Left ventricle myocardium inferior (tissue), 1 donor: ENCODE measurements around the gene CHAD. TPM values are rescaled to one million over a fixed set of nuclear protein-coding genes. Genes with fewer than 3 reads are reported as not detected.

Experiments
- DNase-seq: peaks from one replicate; pipeline ENCODE4 v3.0.0-alpha.2; 2020
- H3K27ac ChIP-seq: fragments of 200-600 bp; replicated peaks from 2 replicates; pipeline ENCODE4 v1.8.0; 2021
- H3K27me3 ChIP-seq: fragments of 200-600 bp; 2 replicates; pipeline ENCODE4 v1.8.0; 2021; ENCODE audit warnings: low read depth
- H3K36me3 ChIP-seq: fragments of 200-600 bp; 2 replicates; pipeline ENCODE4 v1.8.0; 2021
- H3K4me1 ChIP-seq: fragments of 200-600 bp; 2 replicates; pipeline ENCODE4 v1.8.0; 2021
- H3K4me3 ChIP-seq: fragments of 200-600 bp; 2 replicates; pipeline ENCODE4 v1.8.0; 2021; ENCODE audit warnings: mild to moderate bottlenecking, moderate library complexity
- H3K9me3 ChIP-seq: fragments of 200-600 bp; replicated peaks from 2 replicates; pipeline ENCODE4 v1.8.0; 2021
- CTCF ChIP-seq: fragments of 200-600 bp; IDR thresholded peaks from 2 replicates; pipeline ENCODE4 v1.8.0; 2021; ENCODE audit warnings: antibody characterized with exemption, mild to moderate bottlenecking, borderline replicate concordance
- intact Hi-C: fragments of 100-400 bp; cut with micrococcal nuclease; formaldehyde crosslinking; loops from one replicate; pipeline ENCODE4 v1.11.0; 2022
- total RNA-seq: library from RNA; stranded (reverse); fragmentation: NEBNext Ultra II Directional; extraction: Animal tissue kit (Norgen Biotek cat#: 25700); gene quantifications from one replicate; pipeline ENCODE4 v1.2.1, GENCODE V29; 2021
- donor health status: DM: no; HTN: yes; CAD: no; lungs with severe emphysema.

CHAD gene
- total RNA-seq, 1 donor from 2014 or later, result not detected

- DNase-seq, result no peak
- H3K9me3 ChIP-seq, result no peaks in the 10 kb centered on the region
- intact Hi-C loops, result no loop called here
- no peak for TF ChIP-seq CTCF
- no peaks in the 10 kb centered on the region for H3K36me3 ChIP-seq
- no peak overlapping the region for H3K27ac ChIP-seq
- no peaks in the 10 kb centered on the region for H3K4me1 ChIP-seq
- no peak overlapping the region for H3K4me3 ChIP-seq
- no peaks in the 10 kb centered on the region for H3K27me3 ChIP-seq
Observed at GRCh38 chr17:50452630-50453300, 15.9 kb downstream of the CHAD start.

GRCh38 chr17:50451943-50452629 lies 16.6 kb downstream of the CHAD start:
- no peaks in the 10 kb centered on the region for H3K9me3 ChIP-seq
- intact Hi-C loops, result no loop called here
- no peak for TF ChIP-seq CTCF
- DNase-seq, result no peak
- H3K27ac ChIP-seq, result no peak overlapping the region
- no peaks in the 10 kb centered on the region for H3K4me1 ChIP-seq
- H3K27me3 ChIP-seq, result no peaks in the 10 kb centered on the region
- H3K4me3 ChIP-seq, result no peak overlapping the region
- H3K36me3 ChIP-seq, result no peaks in the 10 kb centered on the region

DNA sequence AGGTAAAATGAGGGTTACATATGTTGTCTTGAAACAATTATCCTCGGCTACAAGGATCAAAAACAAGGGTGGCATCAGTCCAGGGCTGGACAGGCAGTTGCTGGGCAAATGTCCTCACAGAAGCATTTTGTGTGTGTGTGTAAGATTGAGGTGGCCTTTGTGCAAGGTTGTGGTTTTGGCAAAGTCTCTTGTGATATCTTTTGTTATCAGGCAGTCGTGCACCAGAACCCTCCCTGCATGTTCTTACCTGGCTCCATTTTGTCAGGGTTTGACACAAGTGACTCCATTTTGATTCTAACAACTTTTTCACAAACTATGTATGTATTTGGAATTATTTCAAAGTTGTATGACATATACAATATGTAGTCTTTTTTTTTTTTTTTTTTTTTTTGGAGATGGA lies 20.0 kb downstream of the CHAD start:
- Histone ChIP-seq H3K9me3 (no peaks in the 10 kb centered on the region), H3K36me3 (no peaks in the 10 kb centered on the region), H3K4me1 (peaks cover 7% of the 10 kb centered on the region), H3K27ac (no peak overlapping the region), H3K27me3 (no peaks in the 10 kb centered on the region), H3K4me3 (no peak overlapping the region)
- no peak for TF ChIP-seq CTCF
- DNase-seq, result no peak
- intact Hi-C loops, result no loop called here

GRCh38 chr17:50447870-50448595 lies 20.6 kb downstream of the CHAD start:
- Histone ChIP-seq H3K36me3 (no peaks in the 10 kb centered on the region), H3K27me3 (no peaks in the 10 kb centered on the region), H3K9me3 (no peaks in the 10 kb centered on the region), H3K27ac (no peak overlapping the region), H3K4me3 (no peak overlapping the region), H3K4me1 (peaks cover 13% of the 10 kb centered on the region)
- TF ChIP-seq CTCF, result no peak
- no peak for DNase-seq
- intact Hi-C loops, result no loop called here

GRCh38 chr17:50445730-50446325 lies 22.9 kb downstream of the CHAD start:
- intact Hi-C loops, result no loop called here
- Histone ChIP-seq H3K36me3 (no peaks in the 10 kb centered on the region), H3K4me1 (peaks cover 16% of the 10 kb centered on the region), H3K9me3 (no peaks in the 10 kb centered on the region), H3K27me3 (no peaks in the 10 kb centered on the region), H3K4me3 (no peak overlapping the region), H3K27ac (no peak overlapping the region)
- DNase-seq, result no peak
- no peak for TF ChIP-seq CTCF
